Measurements from ENCODE around the gene OR10H1. TPM values are rescaled to one million over a fixed set of nuclear protein-coding genes. Genes with fewer than 3 reads are reported as not detected.
A peak's percentile ranks its signal among the peaks of the same experiment; 100 is the strongest.
"Not testable (repeated sequence)": the region's sequence is repeated elsewhere in the genome, so short reads cannot be mapped to it uniquely, and the experiment has no call there.

The OR10H1 gene
- total RNA-seq, 6 experiments from 2014 or later, result not detected

- intact Hi-C loops (cut with DNase I), result no loop called here
Observed at GRCh38 chr19:15860522-15860921, 45.1 kb upstream of the OR10H1 start.

GRCh38 chr19:15859187-15859586 is 43.7 kb upstream of the OR10H1 start:
- ATAC-seq (no peak), DNase-seq (no peak)
- WGBS (ENCODE audit: insufficient coverage, low coverage, low lambda C conversion rate, missing lambda C conversion rate), result 56% methylated on average over 3 of the region's 6 CpGs
- Histone ChIP-seq H3K9me3 (no peaks in the 10 kb centered on the region), H3K4me3 (no peak overlapping the region), H3K4me1 (no peaks in the 10 kb centered on the region), H3K27me3 (no peaks in the 10 kb centered on the region), H3K36me3 (no peaks in the 10 kb centered on the region), H3K27ac (no peak overlapping the region)
- intact Hi-C loops (cut with DNase I), result no loop called here
- no peak for TF ChIP-seq CTCF (IDR thresholded peaks at IDR 0.05)
- no peak for TF ChIP-seq POLR2A (IDR thresholded peaks at IDR 0.05)

More at GRCh38 chr19:15860522-15860921, 45.1 kb upstream of the OR10H1 start:
- H3K27ac ChIP-seq, result no peak overlapping the region
- no peak for TF ChIP-seq CTCF (IDR thresholded peaks at IDR 0.05)
- H3K4me1 ChIP-seq, result no peaks in the 10 kb centered on the region
- H3K36me3 ChIP-seq, result no peaks in the 10 kb centered on the region
- ATAC-seq, result no peak
- no peaks in the 10 kb centered on the region for H3K9me3 ChIP-seq
- 70% methylated on average over 6 of the region's 6 CpGs for WGBS (ENCODE audit: insufficient coverage, low coverage, low lambda C conversion rate, missing lambda C conversion rate)
- H3K27me3 ChIP-seq, result no peaks in the 10 kb centered on the region
- DNase-seq, result no peak
- H3K4me3 ChIP-seq, result no peak overlapping the region

GRCh38 chr19:15850385-15850784 is 34.9 kb upstream of the OR10H1 start:
- TF ChIP-seq POLR2A (IDR thresholded peaks at IDR 0.05), result no peak
- no peak for TF ChIP-seq CTCF (IDR thresholded peaks at IDR 0.05)
- no peaks in the 10 kb centered on the region for H3K9me3 ChIP-seq
- WGBS (ENCODE audit: insufficient coverage, low coverage, low lambda C conversion rate, missing lambda C conversion rate), result 82% methylated on average over 3 of the region's 3 CpGs
- H3K27ac ChIP-seq, result no peak overlapping the region
- H3K4me3 ChIP-seq, result no peak overlapping the region
- ATAC-seq, result no peak
- intact Hi-C loops (cut with DNase I), result no loop called here
- H3K36me3 ChIP-seq, result no peaks in the 10 kb centered on the region
- H3K4me1 ChIP-seq, result no peaks in the 10 kb centered on the region
- no peaks in the 10 kb centered on the region for H3K27me3 ChIP-seq
- no peak for DNase-seq

- no peak for ATAC-seq
- Histone ChIP-seq H3K9me3 (no peaks in the 10 kb centered on the region), H3K36me3 (no peaks in the 10 kb centered on the region), H3K27ac (no peak overlapping the region), H3K27me3 (no peaks in the 10 kb centered on the region), H3K4me3 (no peak overlapping the region), H3K4me1 (no peaks in the 10 kb centered on the region)
- intact Hi-C loops (cut with DNase I), result no loop called here
- no peak for DNase-seq
- 84% methylated on average over 3 of the region's 6 CpGs for WGBS (ENCODE audit: insufficient coverage, low coverage, low lambda C conversion rate, missing lambda C conversion rate)
- TF ChIP-seq CTCF (IDR thresholded peaks at IDR 0.05) (no peak), POLR2A (IDR thresholded peaks at IDR 0.05) (no peak)
Observed at GRCh38 chr19:15846923-15847322, 31.5 kb upstream of the OR10H1 start.

- H3K27me3 ChIP-seq; H3K9me3 ChIP-seq; H3K4me1 ChIP-seq; H3K36me3 ChIP-seq; intact Hi-C loops (cut with DNase I); H3K27ac ChIP-seq; H3K4me3 ChIP-seq: not testable (repeated sequence)
- peak; percentile 43 to 66 (median 56) for ATAC-seq
- peak; percentile 52 to 74 (median 69) for DNase-seq
- 23% methylated on average over 8 of the region's 8 CpGs for WGBS (ENCODE audit: insufficient coverage, low coverage, low lambda C conversion rate, missing lambda C conversion rate)
Observed at GRCh38 chr19:15843894-15844222, 28.4 kb upstream of the OR10H1 start.

Measured in right lobe of liver (tissue), 6 donors.